A549 treated with Mapracorat at 1 μM for 4 hours (cell line): ENCODE measurements around the gene PEF1. TPM values are rescaled to one million over a fixed set of nuclear protein-coding genes. Genes with fewer than 3 reads are reported as not detected.

ENCODE experiments used
- total RNA-seq: library from RNA; stranded (reverse); fragments of 200-300 nt; extraction: Qiagen RNA extraction; gene quantifications from 5 replicates; pipeline ENCODE4 v1.2.3, GENCODE V29; 2022

PEF1 gene
- 41.6 to 48.1 TPM (median 45.3 TPM) in 5 replicates for total RNA-seq

GRCh38 chr1:31644560-31645273, at the start of gene PEF1:
TSS of gene PEF1 (minus strand) at chr1:31644876. CDS start at chr1:31644864, 12 bp downstream.

GRCh38 chr1:31617218-31617915, 27.3 kb downstream of the PEF1 start, which contains the start of gene HCRTR1:
TSS of gene HCRTR1 (plus strand) at chr1:31617689. CDS start at chr1:31619193, 1,504 bp downstream.

Other genes starting within 250 kb of the PEF1 start
- gene SERINC2, start 231.7 kb downstream of the PEF1 start, total RNA-seq = 18.4 to 34.0 TPM (median 27.5 TPM) in 5 replicates
- 0.27 to 0.77 TPM (median 0.51 TPM) in 5 replicates for gene TINAGL1, start 68.4 kb downstream of the PEF1 start, total RNA-seq
- not detected in 5 replicates for gene HCRTR1, start 27.2 kb downstream of the PEF1 start, total RNA-seq
- 2.9 to 5.7 TPM (median 4.6 TPM) in 5 replicates for gene COL16A1, start 59.1 kb upstream of the PEF1 start, total RNA-seq
- gene ADGRB2, start 119.5 kb upstream of the PEF1 start, total RNA-seq = 3.9 to 6.8 TPM (median 5.5 TPM) in 5 replicates
- 3.3 to 4.5 TPM (median 3.8 TPM) in 5 replicates for gene SPOCD1, start 171.1 kb upstream of the PEF1 start, total RNA-seq